Putamen (tissue), 1 donor: ENCODE results near the gene ECI1.

Experiments used
- DNase-seq: peaks from one replicate; pipeline ENCODE4 v3.0.0-alpha.2; 2016; ENCODE audit warnings: low spot score

ECI1 gene

GRCh38 chr16:2251296-2252111 lies at the start of gene ECI1:
TSS of gene ECI1 (minus strand) at chr16:2251587. CDS start at chr16:2251566, 21 bp downstream.
- DNase-seq, result peak; percentile 93

GRCh38 chr16:2299915-2300192 lies 48.5 kb upstream of the ECI1 start:
- no peak for DNase-seq

GRCh38 chr16:2299121-2299914 lies 47.9 kb upstream of the ECI1 start:
- no peak for DNase-seq

- DNase-seq, result no peak
These were observed 47.2 kb upstream of the ECI1 start for GRCh38 chr16:2298621-2299020.

GRCh38 chr16:2297506-2297860 lies 46.1 kb upstream of the ECI1 start:
- no peak for DNase-seq

- no peak for DNase-seq
These were observed 45.5 kb upstream of the ECI1 start for GRCh38 chr16:2296661-2297505.

- DNase-seq, result peak; percentile 38
These were observed 43.8 kb upstream of the ECI1 start for GRCh38 chr16:2295056-2295798.

- DNase-seq, result no peak
These were observed 40.8 kb upstream of the ECI1 start for GRCh38 chr16:2292221-2292620.

GRCh38 chr16:2289282-2289681 lies 37.9 kb upstream of the ECI1 start:
- DNase-seq, result no peak

- no peak for DNase-seq
These were observed 37.3 kb upstream of the ECI1 start for GRCh38 chr16:2288726-2289125.

GRCh38 chr16:2287916-2288547 lies 36.6 kb upstream of the ECI1 start:
- no peak for DNase-seq

- DNase-seq, result no peak
These were observed 35.2 kb upstream of the ECI1 start for GRCh38 chr16:2286550-2286949.

- DNase-seq, result no peak
These were observed 34.4 kb upstream of the ECI1 start for GRCh38 chr16:2285731-2286191.

- no peak for DNase-seq
These were observed 33.6 kb upstream of the ECI1 start for GRCh38 chr16:2284797-2285576.

- DNase-seq, result no peak
These were observed 32.8 kb upstream of the ECI1 start for GRCh38 chr16:2284001-2284770.

GRCh38 chr16:2282866-2283555 lies 31.6 kb upstream of the ECI1 start:
- DNase-seq, result no peak

GRCh38 chr16:2282262-2282661 lies 30.9 kb upstream of the ECI1 start:
- DNase-seq, result no peak

- DNase-seq, result no peak
These were observed 29.7 kb upstream of the ECI1 start for GRCh38 chr16:2280981-2281542.

- DNase-seq, result no peak
These were observed 29.1 kb upstream of the ECI1 start for GRCh38 chr16:2280461-2280860.
